SK-MEL-5 (cell line): Measurements from ENCODE around the gene SAA4. TPM values are rescaled to one million over a fixed set of nuclear protein-coding genes. Genes with fewer than 3 reads are reported as not detected.
"Not testable (repeated sequence)": the region's sequence is repeated elsewhere in the genome, so short reads cannot be mapped to it uniquely, and the experiment has no call there.

ENCODE experiments used
- DNase-seq: peaks from one replicate; pipeline ENCODE4 v3.0.0-alpha.2; 2016; ENCODE audit warnings: low read depth, low spot score
- in situ Hi-C: cut with HindIII; loops from 2 replicates; pipeline ENCODE4 v1.10.0; 2016; ENCODE audit warnings: low sequenced_read_pairs, high pct_unique_total_duplicates, low pct_unique_long_range_greater_than_20kb
- total RNA-seq: library from RNA; depleted of rRNA; stranded (reverse); fragments of >200 nt; shearing (Covaris generic); gene quantifications from 2 replicates; pipeline ENCODE4 v1.2.3, GENCODE V29; 2014

Gene SAA4
- total RNA-seq, 1 experiment from 2014 or later: not detected

GRCh38 chr11:18253778-18254338, 17.3 kb upstream of the SAA4 start:
- in situ Hi-C loops: no loop called here
- no peak for DNase-seq

GRCh38 chr11:18253233-18253632, 16.6 kb upstream of the SAA4 start:
- in situ Hi-C loops: no loop called here
- no peak for DNase-seq

- in situ Hi-C loops: no loop called here
- DNase-seq: no peak
Measured at GRCh38 chr11:18248561-18248960, 12.0 kb upstream of the SAA4 start, which contains the start of gene SAA2. Gene SAA2, minus strand, starts transcription at chr11:18248668. Its CDS starts 657 bp downstream, at chr11:18248011.

GRCh38 chr11:18247191-18247581, 10.6 kb upstream of the SAA4 start:
- in situ Hi-C loops, DNase-seq: not testable (repeated sequence)

GRCh38 chr11:18246379-18247190, 10.0 kb upstream of the SAA4 start:
- in situ Hi-C loops, DNase-seq: not testable (repeated sequence)

- DNase-seq: no peak
- in situ Hi-C loops: no loop called here
Measured at GRCh38 chr11:18245396-18245795, 8.8 kb upstream of the SAA4 start.

- DNase-seq: peak; percentile 84
- in situ Hi-C loops: no loop called here
Measured at GRCh38 chr11:18243783-18244362, 7.3 kb upstream of the SAA4 start.

GRCh38 chr11:18239655-18240054, 3.1 kb upstream of the SAA4 start:
- in situ Hi-C loops: no loop called here
- DNase-seq: no peak

- DNase-seq: peak; percentile 34
- in situ Hi-C loops: no loop called here
Measured at GRCh38 chr11:18235394-18236334, 938 bp downstream of the SAA4 start.

GRCh38 chr11:18233912-18234311, 2.7 kb downstream of the SAA4 start:
- DNase-seq: no peak
- in situ Hi-C loops: no loop called here

- DNase-seq: no peak
- in situ Hi-C loops: no loop called here
Measured at GRCh38 chr11:18230859-18231258, 5.7 kb downstream of the SAA4 start.

GRCh38 chr11:18229501-18229900, 7.1 kb downstream of the SAA4 start:
- DNase-seq: no peak
- in situ Hi-C loops: no loop called here

GRCh38 chr11:18225913-18226312, 10.7 kb downstream of the SAA4 start:
- DNase-seq: no peak
- in situ Hi-C loops: no loop called here

- in situ Hi-C loops: no loop called here
- no peak for DNase-seq
Measured at GRCh38 chr11:18223591-18224387, 12.8 kb downstream of the SAA4 start.

- in situ Hi-C loops: no loop called here
- DNase-seq: no peak
Measured at GRCh38 chr11:18222814-18223421, 13.7 kb downstream of the SAA4 start.

- in situ Hi-C loops: no loop called here
- no peak for DNase-seq
Measured at GRCh38 chr11:18221274-18221876, 15.2 kb downstream of the SAA4 start.
